Measurements from ENCODE around the gene PTGFRN.

DNA sequence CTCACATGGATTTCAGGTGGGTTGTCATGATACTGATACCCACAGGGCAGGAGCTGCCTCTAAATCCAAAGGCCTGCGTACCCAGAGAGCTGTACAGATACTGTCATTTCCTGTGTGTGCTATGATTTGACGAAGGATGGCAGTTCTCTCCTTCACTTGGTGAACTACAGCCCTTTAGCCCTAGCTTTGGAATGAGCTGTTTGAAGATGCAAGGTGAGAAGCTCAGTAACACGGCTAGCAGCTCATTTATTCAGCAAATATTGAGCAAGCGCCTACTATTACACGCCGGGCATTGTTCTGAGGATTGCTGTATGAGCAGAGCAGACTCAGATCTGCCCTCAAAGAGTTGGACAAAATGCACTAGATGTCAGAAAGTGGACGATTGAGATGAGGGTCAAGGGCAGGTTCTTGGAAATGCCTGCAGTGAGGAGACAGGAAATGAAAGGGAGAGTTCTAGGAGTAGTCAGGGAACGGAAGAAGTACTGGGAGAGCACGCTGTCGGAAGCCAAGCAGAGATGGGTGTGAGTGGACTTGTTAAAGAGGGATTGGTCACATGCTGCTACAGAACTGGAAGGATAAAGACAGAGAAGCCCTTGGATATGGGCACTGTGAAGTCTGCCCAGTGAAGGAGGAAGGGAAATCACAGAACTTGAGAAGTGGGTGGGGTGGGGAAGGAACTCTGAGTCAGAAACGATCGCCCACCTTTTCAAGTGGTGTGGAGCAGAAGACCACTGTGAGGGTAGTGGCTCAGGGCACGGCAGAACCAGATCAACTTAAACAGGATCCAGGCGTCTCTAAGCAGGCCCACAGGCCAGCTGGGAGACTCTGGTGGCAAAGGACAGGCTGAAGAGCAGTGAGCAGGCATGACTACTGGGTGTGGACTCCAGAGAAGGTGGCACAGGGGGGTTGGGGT, 7.1 kb downstream of the PTGFRN start:
- TF ChIP-seq, protein P1, sequence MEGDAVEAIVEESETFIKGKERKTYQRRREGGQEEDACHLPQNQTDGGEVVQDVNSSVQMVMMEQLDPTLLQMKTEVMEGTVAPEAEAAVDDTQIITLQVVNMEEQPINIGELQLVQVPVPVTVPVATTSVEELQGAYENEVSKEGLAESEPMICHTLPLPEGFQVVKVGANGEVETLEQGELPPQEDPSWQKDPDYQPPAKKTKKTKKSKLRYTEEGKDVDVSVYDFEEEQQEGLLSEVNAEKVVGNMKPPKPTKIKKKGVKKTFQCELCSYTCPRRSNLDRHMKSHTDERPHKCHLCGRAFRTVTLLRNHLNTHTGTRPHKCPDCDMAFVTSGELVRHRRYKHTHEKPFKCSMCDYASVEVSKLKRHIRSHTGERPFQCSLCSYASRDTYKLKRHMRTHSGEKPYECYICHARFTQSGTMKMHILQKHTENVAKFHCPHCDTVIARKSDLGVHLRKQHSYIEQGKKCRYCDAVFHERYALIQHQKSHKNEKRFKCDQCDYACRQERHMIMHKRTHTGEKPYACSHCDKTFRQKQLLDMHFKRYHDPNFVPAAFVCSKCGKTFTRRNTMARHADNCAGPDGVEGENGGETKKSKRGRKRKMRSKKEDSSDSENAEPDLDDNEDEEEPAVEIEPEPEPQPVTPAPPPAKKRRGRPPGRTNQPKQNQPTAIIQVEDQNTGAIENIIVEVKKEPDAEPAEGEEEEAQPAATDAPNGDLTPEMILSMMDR (conservative IDR thresholded peaks at IDR 0.05; ENCODE audit: low read depth in 2 of 2), result no peak
- TF ChIP-seq, protein P2, sequence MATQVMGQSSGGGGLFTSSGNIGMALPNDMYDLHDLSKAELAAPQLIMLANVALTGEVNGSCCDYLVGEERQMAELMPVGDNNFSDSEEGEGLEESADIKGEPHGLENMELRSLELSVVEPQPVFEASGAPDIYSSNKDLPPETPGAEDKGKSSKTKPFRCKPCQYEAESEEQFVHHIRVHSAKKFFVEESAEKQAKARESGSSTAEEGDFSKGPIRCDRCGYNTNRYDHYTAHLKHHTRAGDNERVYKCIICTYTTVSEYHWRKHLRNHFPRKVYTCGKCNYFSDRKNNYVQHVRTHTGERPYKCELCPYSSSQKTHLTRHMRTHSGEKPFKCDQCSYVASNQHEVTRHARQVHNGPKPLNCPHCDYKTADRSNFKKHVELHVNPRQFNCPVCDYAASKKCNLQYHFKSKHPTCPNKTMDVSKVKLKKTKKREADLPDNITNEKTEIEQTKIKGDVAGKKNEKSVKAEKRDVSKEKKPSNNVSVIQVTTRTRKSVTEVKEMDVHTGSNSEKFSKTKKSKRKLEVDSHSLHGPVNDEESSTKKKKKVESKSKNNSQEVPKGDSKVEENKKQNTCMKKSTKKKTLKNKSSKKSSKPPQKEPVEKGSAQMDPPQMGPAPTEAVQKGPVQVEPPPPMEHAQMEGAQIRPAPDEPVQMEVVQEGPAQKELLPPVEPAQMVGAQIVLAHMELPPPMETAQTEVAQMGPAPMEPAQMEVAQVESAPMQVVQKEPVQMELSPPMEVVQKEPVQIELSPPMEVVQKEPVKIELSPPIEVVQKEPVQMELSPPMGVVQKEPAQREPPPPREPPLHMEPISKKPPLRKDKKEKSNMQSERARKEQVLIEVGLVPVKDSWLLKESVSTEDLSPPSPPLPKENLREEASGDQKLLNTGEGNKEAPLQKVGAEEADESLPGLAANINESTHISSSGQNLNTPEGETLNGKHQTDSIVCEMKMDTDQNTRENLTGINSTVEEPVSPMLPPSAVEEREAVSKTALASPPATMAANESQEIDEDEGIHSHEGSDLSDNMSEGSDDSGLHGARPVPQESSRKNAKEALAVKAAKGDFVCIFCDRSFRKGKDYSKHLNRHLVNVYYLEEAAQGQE (IDR thresholded peaks at IDR 0.05; ENCODE audit: unreplicated experiment), result no peak
- TF ChIP-seq EZH2phosphoT487 (IDR thresholded peaks at IDR 0.05; ENCODE audit: unreplicated experiment) (no peak), EZH2 (IDR thresholded peaks at IDR 0.05; ENCODE audit: low read depth, unreplicated experiment) (no peak)
